Mesenteric fat pad (tissue), 1 donor: Measurements from ENCODE around the gene SLIT3. TPM values are rescaled to one million over a fixed set of nuclear protein-coding genes. Genes with fewer than 3 reads are reported as not detected.

Experiments used
- DNase-seq: peaks from one replicate; pipeline ENCODE4 v3.0.0-alpha.2; 2020; ENCODE audit warnings: low spot score
- total RNA-seq: library from RNA; stranded (reverse); fragmentation: NEBNext Ultra II Directional; extraction: Animal tissue kit (Norgen Biotek cat#: 25700); gene quantifications from one replicate; pipeline ENCODE4 v1.2.1, GENCODE V29; 2021
- donor health status: DM: yes; HTN: yes; CAD: no.

The SLIT3 gene
- total RNA-seq, 1 donor from 2014 or later = 83.6 TPM

DNA sequence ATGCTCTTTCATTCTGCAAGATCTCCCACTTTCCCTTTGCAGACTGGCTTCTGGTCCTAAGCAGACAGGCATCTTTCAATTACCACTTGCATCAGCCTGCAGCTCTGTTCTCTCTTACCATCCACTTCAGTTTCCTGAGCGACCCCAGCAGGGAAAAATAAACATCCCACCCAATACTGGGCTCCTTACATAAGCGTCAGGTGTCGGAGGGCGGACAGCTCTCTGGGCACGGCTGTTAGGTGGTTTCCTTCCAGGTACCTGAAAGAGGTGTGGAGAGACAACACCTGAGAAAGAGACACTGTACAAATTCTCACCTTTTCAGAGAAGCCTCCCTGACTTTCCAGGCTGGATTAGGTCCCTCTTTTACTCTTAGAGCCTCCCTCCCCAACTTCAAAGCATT is 576.7 kb downstream of the SLIT3 start:
- no peak for DNase-seq

DNA sequence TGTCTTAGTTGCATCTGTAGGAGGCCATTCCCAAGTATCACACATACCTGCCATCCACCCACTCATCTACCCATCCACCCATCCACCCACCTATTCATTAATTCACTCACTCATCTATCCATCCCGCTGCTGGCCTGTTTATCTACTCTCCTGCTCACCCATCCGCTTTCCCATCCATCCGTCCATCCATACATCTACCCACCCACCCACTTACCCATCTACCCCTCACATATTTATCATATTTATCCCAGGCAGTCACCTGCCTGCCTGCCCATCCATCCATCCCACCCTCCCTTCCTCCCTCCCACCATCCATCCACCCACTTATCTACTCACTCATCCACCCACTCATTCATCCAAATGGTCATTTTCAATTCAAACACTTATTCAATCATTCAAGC is 577.9 kb downstream of the SLIT3 start:
- DNase-seq = no peak

DNA sequence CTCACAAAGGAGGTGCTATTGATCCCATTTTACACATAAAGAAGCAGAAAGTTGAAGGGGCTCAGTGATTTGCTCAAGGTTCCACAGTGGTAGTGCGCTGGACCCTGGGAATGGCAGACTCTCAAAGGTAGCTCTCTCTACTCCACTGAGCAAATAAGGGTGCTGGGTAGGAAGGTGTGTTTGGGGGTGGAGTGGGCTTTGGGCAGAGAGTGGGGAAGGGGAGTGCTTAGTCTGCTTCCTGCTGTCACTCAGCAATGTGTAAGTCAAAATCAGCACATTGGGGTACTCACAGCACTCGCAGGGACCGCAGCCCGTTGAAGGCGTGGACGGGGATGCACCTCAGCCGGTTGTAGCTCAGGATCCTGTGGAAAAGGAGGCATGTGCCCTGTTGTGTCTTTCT is 579.0 kb downstream of the SLIT3 start:
- DNase-seq = no peak

DNA sequence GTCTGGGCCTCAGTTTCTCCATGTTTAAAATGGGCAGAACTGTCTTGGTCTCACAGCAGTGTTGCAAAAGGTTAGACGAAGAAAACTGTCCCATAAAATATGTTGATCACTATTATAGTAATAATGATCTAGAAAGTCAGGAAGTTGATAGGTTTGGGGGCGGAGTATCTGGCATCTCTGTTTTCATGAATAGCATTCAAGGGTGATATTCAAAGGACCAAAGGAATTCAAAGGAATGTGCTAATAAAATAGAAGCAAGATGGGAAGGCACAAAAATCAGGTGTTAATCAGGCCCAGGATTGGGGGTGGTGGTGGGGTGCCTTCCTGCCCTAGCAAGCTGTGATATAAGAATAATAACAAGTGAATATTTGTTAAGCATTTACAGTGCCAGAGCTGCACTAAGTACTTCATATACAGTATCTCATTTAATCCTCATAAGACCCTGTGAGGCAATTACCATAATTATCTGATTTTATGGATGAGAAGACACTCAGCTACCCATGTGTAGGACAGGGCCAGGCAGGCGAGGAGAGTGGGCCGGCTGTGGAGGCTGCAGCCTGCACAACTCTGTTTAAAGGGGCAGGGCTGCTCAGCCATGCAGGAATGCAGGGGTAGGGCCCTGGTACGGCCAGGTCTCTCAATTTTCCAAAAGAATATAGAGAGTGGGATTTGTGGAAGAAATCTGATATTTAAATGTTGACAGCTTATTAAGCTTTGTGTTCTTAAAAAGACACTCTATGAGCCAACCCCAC is 579.8 kb downstream of the SLIT3 start:
- DNase-seq = no peak

DNA sequence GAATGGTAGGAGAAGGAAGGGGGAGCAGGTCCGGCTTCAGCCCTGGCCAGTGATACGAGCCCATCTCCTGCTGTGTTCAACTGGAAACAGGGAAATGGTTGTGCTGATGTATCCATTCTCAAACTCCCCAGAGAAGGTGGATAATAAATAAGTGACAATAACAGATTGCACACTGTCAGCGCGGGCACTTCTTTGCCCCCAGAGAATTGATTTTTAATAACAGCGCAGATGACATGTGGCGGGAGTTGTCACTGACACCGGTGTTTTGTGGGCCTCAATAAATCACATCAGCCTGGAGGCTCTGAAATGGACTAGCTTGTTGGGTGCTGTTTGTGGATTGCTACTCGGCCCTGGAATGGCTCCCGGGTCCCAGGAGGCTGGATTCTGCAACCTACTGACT is 580.4 kb downstream of the SLIT3 start:
- DNase-seq = no peak

DNA sequence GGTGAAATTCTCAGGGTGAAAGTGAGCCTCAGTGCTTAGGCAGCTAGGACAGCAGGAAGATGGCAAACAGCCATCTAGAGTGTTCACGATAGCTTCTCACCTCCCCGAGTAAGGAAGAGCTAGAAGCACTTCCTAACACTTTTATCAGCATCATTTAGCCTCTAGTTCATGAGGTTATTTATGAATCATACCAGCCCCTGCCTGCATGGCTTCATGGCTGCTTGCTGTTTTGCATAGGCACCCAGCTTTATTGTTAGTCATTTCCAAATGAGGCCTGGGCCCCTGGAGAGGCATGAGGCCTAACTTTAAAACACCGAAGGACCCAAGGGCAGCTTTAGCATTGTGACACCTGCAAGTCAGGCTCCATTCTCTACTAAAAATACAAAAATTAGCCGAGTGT is 586.9 kb downstream of the SLIT3 start:
- DNase-seq = no peak

DNA sequence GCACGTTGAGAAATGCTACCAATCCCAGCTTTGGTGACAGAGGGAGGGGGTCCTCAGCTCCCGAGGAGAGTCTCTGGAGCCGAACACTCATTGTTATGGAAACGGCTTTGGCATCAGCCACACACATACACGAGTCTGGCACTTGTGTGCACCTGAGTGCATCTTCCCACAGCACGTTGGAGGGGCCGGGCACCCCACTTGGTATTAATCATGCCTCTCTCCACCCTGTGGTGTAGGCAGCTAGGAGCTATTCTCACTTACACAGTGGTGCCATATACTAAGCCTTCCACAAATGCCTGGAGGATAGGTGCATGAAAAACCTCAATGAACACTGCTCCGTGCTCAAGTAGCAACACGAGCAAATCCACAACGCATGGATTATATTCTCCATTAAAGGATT is 587.9 kb downstream of the SLIT3 start:
- DNase-seq = no peak

DNA sequence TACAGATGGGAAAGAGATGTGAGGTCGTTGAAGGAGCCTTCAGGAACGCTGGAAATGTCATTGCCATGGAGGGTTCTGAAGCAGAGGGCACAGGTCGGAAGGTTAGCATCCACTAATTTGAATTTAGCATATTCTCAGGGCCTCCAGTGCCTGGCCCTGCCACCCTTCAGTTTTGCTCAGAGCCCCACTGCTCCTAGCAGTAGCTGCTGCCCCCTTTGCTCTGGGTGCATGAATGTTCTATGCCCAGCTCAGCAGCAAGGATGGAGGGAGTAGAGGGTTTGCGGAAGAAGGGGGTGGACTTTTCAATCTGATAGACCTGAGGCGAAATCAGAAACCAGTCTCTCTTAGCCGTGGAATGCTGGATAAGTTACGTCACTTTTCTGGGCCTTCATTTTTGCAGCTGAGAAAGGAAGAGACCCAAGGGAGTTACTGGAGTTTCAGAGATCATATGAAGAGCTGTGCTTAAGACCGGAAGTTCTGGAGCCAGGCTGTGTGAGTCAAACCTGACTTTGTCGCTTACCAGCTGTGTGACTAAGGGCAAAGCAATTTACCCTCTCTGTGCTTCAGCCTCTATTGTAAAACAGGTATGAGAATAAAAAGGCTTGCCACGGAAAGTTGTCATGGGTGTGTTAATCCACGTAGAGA is 588.5 kb downstream of the SLIT3 start:
- DNase-seq = no peak

DNA sequence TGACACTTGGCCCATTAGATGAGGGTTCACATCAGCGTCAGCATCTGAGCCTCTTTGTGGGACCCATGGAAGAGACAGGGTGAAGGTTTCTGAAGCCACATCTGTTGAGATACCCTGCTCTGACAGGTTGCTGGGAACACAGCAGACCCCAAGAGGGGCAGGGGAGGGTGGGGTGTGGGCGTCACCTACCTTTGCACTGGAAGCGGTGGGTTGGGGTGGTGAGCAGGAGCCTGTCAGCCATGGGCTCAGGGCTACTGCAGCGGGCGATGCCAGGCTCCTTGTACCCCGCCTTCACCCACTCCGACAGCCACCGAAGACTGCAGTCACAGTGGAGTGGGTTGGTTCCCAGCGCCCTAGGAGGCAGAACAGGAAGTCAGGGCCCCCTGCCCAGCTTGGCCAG is 590.2 kb downstream of the SLIT3 start:
- DNase-seq = no peak

DNA sequence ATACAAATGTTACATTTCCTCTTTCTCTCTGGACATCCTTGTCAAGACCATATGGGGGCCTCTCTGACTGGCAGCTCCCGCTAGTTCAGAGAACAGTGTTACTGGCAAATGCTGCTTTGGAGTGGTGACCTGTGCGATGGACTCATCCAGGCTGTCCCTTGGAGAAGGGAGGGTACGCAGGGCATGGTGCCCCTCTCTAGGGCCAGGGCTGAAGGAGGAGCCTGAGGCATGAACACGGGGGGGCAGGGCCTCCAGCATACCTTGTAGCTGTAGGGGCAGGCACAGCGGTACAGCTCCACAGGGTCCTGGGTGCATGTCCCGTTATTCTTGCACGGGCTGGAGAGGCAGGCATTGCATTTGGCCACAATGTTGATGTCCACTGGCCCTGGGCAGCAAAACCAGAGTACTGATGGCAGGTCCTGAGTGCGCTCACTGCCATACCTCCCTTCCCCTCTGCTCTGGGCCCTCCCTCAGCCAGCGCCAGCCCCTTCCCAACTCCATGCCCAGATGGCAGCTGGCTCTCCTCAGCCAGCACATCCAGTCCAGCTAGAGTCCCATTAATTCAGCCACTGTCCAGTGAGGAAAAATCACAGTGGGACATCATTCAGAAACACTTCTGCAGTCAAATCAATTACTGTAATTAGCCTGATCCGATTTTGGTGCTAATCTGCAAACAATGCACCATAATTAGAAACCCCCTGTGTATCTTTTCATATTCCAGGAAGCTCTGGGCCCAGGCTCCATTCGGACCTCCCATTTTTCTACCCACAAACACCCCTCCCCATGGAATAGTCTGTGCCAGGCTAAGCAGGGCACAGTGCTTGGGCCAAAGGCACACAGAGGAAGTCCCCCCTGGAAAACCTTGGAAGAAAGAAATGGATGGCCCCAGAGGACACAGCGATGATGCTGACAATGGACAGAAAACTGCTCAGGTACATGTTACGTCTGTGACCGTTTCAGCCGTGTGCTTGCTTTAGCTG is 592.9 kb downstream of the SLIT3 start:
- no peak for DNase-seq

DNA sequence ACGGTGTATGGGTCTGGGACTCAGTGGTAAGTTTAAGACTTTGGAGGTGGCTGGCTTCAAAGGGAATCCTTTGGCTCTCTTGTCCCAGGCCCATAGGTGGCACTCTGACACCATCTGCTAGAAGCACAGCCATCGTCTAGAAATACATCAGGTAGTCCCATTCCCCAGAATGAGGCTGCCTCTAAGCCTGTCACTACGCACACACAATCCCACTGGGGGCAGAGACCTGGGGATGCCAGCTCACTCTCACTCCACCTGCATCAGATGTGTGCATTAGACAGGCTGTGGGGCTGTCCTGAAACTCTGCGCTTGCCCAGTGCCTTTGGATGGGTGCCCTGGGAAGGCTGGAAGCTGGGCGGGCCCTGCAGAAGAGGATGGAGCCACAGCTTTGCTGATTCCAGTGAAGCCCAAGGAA is 594.3 kb downstream of the SLIT3 start:
- no peak for DNase-seq

DNA sequence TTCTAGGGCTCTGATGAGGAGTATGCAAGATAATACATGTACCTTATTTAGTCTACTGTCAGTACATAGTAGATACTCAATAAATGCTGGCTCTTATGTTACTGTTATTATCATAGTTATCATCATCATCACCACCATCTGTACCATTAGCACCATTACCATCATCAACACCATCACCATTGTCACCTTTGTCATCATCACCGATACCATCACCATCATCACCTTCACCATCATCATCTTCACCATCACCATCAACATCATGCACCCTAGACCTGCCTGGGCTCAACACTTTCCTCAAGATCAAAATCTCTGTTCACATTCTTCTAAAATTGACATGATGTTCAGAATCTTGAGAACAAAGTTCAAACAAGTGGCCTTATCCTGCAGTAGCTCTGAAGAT is 595.6 kb downstream of the SLIT3 start:
- no peak for DNase-seq

DNA sequence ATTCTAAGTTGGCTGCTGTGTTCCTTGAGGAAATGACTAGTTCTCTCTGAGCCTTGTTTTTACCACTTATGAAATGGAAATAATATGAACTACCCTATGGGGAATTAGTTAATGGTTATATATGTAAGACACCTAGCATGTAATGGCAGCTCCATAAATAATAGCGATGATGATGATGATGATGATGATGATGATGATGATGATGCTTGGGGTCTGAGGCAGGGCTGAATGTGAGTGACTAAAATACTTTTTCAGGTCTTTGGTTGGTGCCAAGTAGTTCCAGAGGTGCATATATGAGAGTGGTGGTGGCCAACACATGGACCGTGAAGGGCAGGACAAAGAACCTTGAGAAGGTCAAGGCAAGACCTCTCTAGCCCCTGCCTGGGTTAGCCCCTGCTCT is 598.4 kb downstream of the SLIT3 start:
- no peak for DNase-seq

DNA sequence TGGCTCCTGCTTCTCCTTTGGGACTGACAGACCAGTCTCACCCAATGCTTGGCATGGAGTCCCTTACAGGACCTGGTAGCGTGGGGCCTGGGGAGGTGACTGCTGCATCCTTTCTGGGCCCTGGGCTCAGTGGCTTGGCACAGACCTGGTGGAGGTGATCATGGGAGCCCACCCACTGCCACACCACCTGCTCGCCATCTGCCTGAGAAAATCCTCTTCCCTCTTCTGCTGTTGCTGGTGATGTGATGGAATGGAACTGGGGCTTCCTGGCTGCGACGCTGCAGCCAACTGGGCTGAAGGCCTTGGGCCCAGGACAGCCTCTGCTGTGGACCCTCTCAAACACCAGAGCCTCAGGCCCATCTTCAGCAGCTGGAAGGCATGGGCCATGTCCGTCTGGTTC is 599.3 kb downstream of the SLIT3 start:
- DNase-seq = no peak

DNA sequence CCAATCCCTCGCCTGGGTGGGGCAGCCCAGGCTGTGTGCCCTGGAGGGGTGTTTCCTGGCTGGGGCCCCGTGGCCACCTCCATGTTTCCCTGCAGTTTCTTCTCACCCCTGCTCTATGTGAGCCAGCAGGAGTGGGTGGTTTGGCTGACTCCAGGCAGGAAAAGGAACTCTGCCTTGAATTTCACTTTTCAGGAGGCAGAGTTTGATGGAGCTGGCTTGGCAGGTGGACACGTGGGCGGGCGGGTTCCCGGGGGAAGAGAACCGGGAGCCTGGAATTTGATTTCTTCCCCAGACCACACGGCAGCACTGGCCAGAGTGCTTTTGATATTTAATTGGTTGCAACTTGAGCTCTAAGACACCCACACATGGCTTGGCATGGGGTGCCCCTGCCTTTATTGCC is 601.9 kb downstream of the SLIT3 start:
- DNase-seq = no peak

DNA sequence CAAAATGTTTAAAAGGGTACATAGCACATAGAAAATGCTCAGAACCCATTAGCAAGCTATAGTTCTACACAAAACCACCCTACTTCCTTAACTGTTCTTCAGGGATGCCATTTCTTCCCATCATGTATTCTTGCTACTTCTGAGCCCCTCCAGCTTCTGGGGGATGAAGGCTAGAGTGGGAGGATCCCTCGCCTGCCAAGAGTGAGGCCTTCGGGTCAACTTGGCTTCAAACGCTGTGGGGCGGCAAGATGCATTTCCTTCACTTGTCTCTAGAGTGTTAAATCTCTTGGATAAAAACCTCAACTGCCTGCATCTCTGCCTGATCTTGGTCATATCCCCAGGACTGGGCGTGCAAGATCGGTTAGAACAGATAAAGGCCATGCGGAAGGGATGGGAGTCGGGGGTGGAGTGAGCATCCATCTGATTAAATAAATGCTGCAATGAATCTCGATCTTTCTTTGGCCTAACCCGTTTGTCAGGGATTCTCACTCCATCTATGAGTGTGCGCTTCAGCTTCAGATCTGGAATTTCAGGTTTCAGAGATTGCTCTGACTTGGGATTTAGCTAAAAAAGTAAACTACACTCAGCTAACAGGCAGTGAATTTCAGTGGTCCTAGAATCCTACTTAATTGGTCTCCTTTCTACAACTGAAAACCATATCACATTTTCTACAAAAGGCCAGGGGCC is 603.8 kb downstream of the SLIT3 start:
- peak; percentile 45 for DNase-seq

DNA sequence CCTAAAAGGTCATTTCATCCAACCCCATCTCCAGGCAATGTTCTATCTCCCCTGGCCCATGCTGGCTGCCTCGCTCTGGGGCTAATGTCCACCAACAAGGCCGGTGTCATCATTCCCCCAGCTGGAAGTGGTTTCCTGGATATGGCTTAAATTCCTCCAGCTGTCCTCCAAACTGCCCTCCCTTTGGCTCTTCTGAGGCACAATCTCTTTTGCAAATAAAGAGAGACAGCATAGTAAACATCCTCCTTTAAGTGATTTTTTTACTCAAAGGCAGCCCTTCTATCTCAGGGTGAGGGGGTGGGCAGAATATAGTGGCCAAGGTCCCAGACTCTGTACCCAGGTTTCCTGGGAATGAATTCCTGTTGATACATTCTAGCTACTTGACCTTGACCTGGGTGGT is 604.3 kb downstream of the SLIT3 start:
- no peak for DNase-seq

DNA sequence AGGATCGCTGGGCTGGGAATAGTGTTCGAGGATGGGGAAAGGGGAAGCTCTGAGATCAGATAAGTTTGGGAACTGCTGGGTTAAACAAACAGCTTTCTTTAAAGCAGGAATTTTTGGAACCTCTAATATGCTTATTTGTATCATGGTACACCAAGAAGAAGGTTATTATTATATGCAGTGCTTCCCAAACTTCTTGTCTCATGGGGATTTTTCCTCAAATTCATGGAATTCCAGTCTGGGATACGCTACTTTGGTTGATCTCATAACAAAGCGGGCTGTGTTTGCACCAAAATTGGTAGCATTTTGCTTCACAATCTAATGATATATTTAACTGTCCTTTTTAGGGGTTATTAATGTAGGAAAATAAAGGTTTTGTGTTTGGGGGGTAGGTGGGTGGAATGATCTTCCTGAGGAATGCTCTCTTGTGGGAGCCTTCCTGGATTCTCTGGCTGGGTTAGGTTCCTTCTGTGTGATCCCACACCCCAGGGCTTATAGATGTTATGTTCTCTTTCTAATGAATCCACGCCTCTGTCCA is 605.6 kb downstream of the SLIT3 start:
- no peak for DNase-seq

DNA sequence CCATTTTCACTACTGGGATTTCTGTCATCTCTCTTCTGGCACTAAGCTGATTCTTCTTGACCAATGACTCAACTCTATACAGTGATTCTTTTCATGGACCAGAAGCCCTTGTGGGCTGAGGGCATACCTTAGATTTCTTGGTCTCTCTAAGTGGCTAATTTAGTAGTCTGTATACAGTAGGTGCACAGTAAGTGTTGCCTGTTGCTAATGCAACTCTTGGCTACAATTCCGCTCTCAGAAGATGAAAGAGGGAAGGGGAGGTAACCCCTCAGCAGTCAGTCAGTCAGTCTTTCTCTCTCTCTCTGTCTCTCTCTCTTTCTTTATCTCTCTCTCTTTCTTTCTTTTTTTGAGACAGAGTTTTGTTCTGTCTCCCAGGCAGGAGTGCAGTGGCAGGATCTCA is 606.6 kb downstream of the SLIT3 start:
- no peak for DNase-seq

DNA sequence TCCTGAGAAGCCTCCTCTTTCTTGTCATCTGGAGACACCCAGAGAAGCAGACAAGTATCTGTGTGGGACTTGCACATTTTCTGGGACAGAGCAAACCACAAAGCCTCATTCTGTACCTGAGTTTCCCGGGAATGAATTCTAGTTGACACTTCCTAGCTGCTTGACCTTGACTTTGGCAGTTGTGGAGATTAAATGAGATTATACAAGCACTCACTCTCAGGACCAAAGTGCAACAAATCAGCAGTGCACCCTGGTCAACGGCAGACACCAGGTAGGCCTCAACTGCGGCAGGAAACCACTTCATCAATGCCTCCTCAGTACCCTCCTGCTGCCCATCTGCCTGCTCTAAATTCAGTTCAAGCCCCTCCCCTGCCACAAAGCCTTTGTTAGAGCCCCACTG is 607.1 kb downstream of the SLIT3 start:
- no peak for DNase-seq

DNA sequence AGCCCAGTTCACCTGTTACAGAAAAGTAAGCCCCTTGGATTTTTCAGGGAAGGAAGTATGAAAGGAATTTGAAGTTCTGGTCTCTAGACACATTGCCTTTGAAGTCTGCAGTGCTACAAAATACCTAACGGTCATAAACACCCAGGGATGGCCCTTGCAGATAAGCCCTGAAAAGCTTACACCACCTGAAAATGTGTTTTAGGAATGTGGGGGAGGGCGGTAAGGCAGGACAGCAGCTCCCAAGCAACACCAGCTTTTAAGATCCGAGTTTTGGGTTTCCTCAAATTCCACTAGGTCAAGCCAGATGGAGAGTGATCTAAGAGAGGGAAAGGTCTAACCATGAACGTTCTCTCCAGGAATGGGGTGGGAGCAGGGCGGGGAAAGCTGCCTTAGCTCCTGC is 607.6 kb downstream of the SLIT3 start:
- DNase-seq = no peak
